GM18873 (cell line): Measurements from ENCODE around the gene TCEA3.

Experiments
- ATAC-seq: cut with Tn5 transposase; IDR thresholded peaks from one replicate; pipeline ENCODE4 v1.9.1; 2021; ENCODE audit warnings: mild to moderate bottlenecking, moderate library complexity, moderate number of reproducible peaks; ENCODE audit not compliant: unreplicated experiment, low FRiP score

The TCEA3 gene

DNA sequence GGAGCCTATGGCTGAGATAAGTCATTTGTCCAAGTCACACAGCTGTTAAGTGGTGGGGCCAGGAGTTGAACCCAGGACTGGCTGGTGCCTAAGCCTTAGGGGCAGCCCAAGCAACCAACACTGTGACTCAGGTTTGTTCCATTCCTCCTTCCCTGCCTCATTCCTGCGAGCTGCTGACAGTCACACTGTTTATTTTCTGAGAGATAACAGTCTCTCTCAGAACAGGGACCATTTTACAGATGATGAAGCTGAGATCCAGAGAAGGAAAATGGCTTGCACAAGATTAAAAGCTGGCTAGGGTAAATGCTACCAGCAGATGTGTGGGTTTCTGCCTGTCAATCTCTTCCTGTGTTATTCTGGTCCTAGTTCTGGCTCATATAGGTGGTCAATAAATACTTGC is 24.3 kb upstream of the TCEA3 start:
- ATAC-seq, result no peak

DNA sequence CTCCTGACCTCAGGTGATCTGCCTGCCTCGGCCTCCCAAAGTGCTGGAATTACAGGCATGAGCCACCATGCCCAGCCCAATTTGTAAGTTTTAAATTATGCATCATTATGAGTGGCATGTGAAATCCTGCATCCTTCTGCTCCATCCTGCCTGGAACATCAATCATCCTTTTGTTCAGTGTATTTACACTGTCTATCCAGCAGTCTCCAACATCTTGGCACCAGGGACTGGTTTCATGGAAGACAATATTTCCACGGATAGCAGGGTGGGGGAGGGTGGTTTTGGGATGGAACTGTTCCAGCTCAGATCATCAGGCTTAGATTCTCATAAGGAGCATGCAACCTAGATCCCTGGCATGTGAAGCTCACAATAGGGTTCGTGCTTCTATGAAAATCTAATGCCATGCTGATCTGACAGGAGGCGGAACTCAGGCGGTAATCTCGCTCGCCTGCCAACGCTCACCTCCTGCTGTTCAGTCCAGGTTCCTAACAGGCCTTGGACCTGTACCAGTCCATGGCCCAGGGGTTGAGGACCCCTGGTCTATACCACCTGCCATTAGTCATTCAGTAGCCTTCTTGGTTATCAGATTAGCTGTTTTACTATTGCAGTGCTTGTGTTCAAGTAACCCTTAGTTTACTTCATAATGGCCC is 22.2 kb upstream of the TCEA3 start:
- ATAC-seq, result no peak

- no peak for ATAC-seq
These were observed 20.2 kb upstream of the TCEA3 start for GRCh38 chr1:23444596-23445390.

GRCh38 chr1:23444104-23444533 is 19.6 kb upstream of the TCEA3 start:
- no peak for ATAC-seq

DNA sequence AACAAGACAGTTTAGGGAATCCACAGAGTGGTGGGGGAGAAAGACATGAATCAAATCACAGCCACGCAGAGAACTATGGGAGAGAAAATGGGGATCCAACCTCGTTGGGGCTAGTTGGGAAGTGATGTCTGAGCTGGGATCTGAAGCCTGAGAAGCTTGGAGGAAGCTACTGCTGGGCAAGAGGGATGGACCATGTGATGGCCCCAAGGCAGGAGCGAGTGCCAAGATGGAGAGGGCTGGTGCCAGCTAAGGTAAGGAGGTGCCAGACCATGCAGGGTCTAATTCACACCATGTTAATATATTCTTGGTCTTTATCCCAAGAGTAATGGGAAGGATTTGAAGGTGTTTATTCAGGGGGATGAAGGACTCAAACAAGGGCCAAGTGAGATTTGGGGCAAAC is 18.2 kb upstream of the TCEA3 start:
- ATAC-seq, result no peak

DNA sequence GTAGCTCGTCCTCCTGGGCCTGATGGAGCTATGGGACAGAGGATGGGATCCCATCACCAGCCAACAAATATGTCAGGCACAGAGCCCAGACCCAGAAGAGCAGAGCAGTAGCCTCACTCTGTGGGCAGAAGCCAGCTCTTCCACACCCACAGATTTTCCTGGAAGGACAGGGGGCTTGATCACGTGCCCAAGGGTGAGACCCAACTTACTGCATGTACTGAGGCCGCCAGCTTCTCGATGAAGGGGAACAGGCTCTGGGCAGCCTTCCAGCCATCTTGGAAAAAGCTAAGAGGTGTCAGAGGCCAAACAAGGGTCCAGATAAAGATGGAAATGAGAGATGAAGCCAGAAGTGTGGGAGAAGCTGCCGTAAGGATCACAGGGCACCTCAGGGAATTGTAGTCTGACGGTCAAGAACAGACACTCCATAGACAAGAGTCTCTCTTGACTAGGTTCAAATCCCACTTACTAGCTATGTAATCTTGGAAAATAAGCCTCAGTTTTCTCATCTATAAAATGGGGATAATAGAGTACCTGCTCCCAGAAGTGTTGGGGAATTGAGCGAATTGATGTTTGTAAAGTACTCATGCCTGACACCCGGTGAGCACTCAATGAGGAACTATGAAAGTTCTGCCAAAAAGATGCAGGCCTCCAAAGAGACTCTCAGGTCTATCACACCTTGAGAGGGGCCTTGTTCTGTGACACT is 17.0 kb upstream of the TCEA3 start:
- ATAC-seq, result no peak

- no peak for ATAC-seq
These were observed 14.0 kb upstream of the TCEA3 start for GRCh38 chr1:23438545-23438944.

DNA sequence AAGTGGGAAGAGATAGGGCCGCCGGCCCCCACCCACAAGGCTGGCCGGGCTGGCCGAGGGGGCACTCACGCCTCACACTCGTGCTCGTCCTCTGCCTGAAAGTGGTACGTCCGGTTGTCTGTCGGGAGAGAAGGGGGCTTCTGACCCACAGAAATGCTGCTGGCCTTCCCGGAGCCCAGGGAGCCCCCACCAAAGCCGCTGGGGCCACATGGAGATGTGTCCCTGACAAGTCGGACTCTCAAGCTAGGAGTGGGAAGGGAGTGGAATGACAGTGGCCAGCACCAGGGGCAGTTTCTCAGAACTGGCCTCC is 12.8 kb upstream of the TCEA3 start:
- no peak for ATAC-seq

DNA sequence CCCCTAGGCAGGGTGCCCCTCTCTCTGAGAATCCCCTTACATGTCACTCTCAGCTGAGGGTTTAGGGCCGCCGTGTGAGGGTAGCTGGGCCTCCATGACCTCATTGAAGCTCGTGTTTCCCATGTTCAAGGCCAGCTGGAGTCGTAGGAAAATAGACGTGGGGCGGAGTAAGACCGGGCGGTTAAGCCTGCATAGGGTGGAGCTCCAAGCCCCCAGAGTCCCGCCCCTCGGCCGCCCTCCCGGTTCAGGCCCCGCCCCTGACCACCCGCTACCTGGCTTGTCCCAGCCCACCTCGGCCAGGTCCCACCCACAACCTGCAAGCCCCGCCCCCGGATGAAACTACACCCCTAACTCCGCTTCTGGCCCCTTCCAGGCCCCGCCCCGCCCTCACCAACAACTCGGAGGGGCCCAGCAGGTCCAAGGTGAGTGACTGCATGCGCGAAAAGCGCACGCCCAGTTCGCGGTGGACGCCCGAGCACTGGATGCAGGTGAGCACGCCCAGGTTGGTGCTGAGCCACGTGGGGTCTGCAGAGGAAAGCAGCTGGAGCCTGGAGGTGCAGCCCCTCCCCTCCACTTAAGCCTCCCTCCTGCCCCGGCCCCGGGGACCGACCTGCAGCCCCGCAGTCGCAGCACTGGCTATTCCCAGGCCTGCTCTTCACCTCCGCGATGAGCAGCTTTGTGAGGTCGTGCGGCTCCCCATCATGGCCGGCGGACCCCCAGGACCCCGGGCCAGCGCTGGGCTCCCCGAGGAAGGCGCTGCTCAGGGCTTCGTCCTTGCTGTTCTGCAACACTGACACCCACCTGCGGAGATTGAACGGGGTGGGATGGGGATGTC is 12.2 kb upstream of the TCEA3 start:
- no peak for ATAC-seq

- ATAC-seq, result no peak
These were observed 9.8 kb upstream of the TCEA3 start for GRCh38 chr1:23434260-23434775.

GRCh38 chr1:23433122-23433521 is 8.6 kb upstream of the TCEA3 start:
- no peak for ATAC-seq

DNA sequence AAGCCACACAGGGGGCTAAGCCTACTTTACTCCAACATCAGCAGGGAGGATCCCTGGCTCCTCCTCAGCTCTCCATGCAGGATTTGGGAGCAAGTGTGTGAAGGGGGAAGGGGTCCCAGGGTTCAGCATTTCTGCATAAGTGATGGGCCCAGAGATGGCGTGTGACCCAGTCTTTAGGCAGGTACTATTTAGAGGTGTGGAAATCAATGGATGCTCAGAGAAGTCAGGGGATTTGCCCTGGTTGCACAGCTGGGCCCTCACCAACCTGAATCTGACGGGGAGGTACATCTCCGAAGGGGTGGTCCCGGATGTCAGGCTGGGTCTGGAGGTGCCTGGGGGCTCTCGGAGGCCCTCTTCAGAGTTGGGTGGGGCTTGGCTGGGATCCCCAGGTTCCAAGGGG is 6.9 kb upstream of the TCEA3 start:
- ATAC-seq, result no peak

DNA sequence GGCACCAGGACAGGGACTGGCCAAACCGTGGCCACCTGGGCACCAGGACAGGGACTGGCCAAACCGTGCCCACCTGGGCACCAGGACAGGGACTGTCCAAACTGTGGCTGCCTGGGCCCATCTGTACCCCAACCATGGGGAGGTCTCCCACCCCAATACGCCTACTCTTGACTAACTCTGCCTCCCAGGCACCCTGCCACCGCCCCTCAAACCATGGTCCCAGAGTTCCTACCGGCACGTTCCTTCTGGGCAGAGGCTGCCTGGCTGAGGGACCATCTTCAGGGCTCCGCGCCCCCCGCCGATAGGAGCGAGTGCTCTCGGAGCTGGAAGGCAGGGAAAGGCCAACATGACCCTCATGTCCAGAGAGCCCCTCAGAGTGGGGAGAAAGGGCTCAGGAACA is 6.3 kb upstream of the TCEA3 start:
- no peak for ATAC-seq

DNA sequence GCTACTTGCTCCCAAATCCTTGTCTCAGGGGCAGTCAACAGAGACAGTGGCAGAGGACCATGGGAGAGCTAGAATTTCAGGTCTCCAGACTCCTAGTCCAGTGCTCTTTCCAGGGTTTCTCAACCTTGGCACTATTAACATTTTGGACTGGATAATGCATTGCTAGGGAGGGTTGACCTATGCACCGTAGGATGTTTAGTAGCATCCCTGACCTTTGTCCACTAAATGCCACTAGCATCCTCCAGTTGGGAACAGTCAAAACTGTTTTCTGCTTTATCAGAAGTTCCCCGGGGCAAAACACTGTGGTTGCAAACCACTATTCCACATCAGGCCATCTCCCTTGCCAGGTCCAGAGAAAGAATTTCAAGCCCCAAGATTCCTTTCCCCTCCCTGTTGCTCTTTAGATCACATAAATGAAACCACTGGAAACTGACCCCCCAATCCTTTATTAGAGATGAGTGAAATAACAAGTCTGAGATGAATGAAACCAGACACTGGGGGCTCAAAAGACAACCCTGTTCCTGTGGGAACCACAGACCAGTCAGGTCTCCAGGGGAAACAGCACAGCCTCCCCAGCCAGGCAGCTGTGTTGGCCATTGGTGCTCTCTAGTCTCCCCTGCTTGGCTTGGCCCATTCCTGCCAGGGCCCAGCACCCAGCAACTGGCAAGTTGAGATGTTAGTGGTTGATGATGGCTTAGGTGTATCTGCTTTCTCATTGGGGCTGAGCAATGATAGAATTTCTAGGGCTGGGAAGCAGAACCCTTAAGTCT is 3.8 kb upstream of the TCEA3 start:
- ATAC-seq, result no peak

DNA sequence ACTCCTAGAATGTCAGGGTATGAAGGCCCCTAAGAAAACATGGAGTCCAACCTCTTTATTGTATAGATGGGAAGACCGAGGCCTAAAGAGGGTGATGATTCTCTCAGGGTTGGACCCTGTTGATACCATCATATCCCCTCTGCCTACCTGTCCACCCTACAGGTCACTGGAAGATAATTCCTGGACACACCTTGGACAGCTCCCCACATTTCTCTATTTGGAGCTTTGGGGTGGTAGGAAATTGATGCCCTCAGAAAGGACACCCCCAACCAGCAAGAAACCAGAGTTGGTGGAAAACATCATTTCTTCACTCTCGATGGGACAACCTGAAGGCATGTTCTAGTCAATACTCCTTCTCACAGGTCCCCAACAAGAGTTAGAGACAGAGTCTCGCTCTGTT is 3.0 kb upstream of the TCEA3 start:
- no peak for ATAC-seq

DNA sequence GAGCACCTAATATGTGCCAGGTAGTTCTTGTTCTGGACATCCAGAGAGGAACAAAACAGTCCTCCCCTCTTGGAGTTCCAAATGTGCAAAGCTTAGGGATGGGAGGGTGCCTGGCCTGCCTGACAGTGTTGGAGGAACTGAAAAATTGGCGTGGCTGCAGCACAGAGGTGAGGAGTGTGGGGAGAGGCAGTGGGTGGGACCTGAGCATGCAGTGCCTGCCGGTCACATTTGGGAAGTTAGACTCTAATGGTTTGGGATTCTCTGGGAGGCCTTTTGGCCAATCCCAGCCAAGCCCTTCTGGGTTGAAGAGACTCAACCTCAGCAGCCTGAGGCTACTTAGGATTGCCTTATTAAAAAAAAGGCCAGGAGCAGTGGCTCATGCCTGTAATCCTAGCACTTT is 2.3 kb upstream of the TCEA3 start:
- no peak for ATAC-seq

- no peak for ATAC-seq
These were observed 596 bp upstream of the TCEA3 start for GRCh38 chr1:23425193-23425494.

- ATAC-seq, result no peak
These were observed 894 bp downstream of the TCEA3 start for GRCh38 chr1:23423415-23424292.

DNA sequence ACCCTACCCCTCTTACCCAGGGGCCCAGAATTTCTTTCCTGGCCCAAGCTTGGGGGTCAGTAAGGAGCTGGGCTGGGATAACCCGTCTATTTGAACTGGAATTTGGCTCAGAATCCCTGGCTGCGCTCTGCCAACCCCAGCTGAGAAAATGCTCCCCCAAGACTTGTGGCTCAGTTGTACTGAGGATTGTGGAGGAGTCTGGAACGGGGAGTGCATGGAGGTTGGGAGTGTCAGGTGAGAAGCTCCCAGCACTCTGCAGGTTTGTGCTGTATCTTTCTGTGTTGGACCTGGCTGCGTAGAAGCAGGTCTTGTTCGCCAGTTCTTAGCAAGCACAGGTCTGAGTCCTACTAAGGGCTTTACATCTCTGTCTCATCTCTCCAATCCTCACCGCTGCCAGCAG is 1.6 kb downstream of the TCEA3 start:
- no peak for ATAC-seq
